AG04450 (cell line): Measurements from ENCODE around the gene RIT1. TPM values are rescaled to one million over a fixed set of nuclear protein-coding genes. Genes with fewer than 3 reads are reported as not detected.

Experiments
- CTCF ChIA-PET: fragments of 300-600, 350-600 bp; formaldehyde crosslinking; extraction: SDS; loops from one replicate; lab custom pipeline; 2022; ENCODE audit warnings: antibody characterized with exemption, inconsistent platforms; lab: Charles Lee
- POLR2A ChIA-PET: fragments of 350-600 bp; formaldehyde crosslinking; extraction: SDS; loops from one replicate; lab custom pipeline; 2021; ENCODE audit warnings: antibody characterized with exemption, inconsistent platforms; lab: Yijun Ruan, JAX
- DNase-seq: peaks from one replicate; pipeline ENCODE4 v3.0.0-alpha.2; 2011; ENCODE audit warnings: low read depth, low spot score
- H3K27ac ChIP-seq: one replicate; pipeline ENCODE4 v1.5.1; 2012; ENCODE audit warnings: low read depth, low read length, control low read depth
- H3K27me3 ChIP-seq: one replicate; pipeline ENCODE4 v1.6.0; 2012; ENCODE audit warnings: low read length; ENCODE audit not compliant: control insufficient read depth, insufficient read depth
- H3K4me3 ChIP-seq: 2 replicates; pipeline ENCODE4 v1.5.1; 2011; ENCODE audit warnings: mild to moderate bottlenecking, low read depth, low read length, control low read depth
- H3K9me3 ChIP-seq: 2 replicates; pipeline ENCODE4 v1.5.1; 2012; ENCODE audit warnings: low read length; ENCODE audit not compliant: control insufficient read depth, insufficient read depth
- CTCF ChIP-seq: IDR thresholded peaks from 2 replicates; pipeline ENCODE4 v1.5.1; 2011; ENCODE audit warnings: low read depth, low read length, control low read depth, inconsistent platforms
- polyA plus RNA-seq: library from polyadenylated mRNA; depleted of rRNA; stranded (reverse); fragments of >200 nt; gene quantifications from 2 replicates; pipeline ENCODE4 v1.2.3, GENCODE V29; 2011

The RIT1 gene
- polyA plus RNA-seq, 1 experiment = 65.2 TPM

- no peak for TF ChIP-seq CTCF
- DNase-seq = no peak
- no peak overlapping the region for H3K27ac ChIP-seq
- no peak overlapping the region for H3K4me3 ChIP-seq
- CTCF ChIA-PET = interaction anchor here (0.5 to 0.7 kb wide), 2 partner anchors 8 to 37 kb away, joined by 4 read pairs; no protein-coding TSS in a partner anchor
- POLR2A ChIA-PET = no interaction called here
- no peaks in the 10 kb centered on the region for H3K27me3 ChIP-seq
- H3K9me3 ChIP-seq = no peaks in the 10 kb centered on the region; the same call in 1 of the 2 replicates
Observed at GRCh38 chr1:155952505-155952890, 41.3 kb upstream of the RIT1 start.

GRCh38 chr1:155951753-155952504 lies 40.8 kb upstream of the RIT1 start:
- POLR2A ChIA-PET = interaction anchor here (0.6 kb wide), 1 partner anchor 40 kb away, joined by 3 read pairs; no protein-coding TSS in a partner anchor
- CTCF ChIA-PET = interaction anchor here (0.5 to 1.4 kb wide), 2 partner anchors 9 to 38 kb away, joined by 3 to 4 read pairs; no protein-coding TSS in a partner anchor
- DNase-seq = no peak
- no peak for TF ChIP-seq CTCF
- peak overlapping the region; percentile 52 for H3K27ac ChIP-seq
- no peaks in the 10 kb centered on the region for H3K27me3 ChIP-seq
- H3K9me3 ChIP-seq = no peaks in the 10 kb centered on the region; the same call in 1 of the 2 replicates
- H3K4me3 ChIP-seq = no peak overlapping the region

GRCh38 chr1:155950829-155951228 lies 39.7 kb upstream of the RIT1 start:
- Histone ChIP-seq H3K9me3 (no peaks in the 10 kb centered on the region; the same call in 1 of the 2 replicates), H3K4me3 (no peak overlapping the region), H3K27me3 (no peaks in the 10 kb centered on the region), H3K27ac (no peak overlapping the region)
- no peak for DNase-seq
- CTCF ChIA-PET = interaction anchor here (1.4 kb wide), 1 partner anchor 39 kb away, joined by 3 read pairs; no protein-coding TSS in a partner anchor
- POLR2A ChIA-PET = no interaction called here
- TF ChIP-seq CTCF = no peak

- H3K27ac ChIP-seq = no peak overlapping the region
- H3K4me3 ChIP-seq = no peak overlapping the region
- POLR2A ChIA-PET = no interaction called here
- CTCF ChIA-PET = no interaction called here
- TF ChIP-seq CTCF = no peak
- DNase-seq = no peak
- H3K9me3 ChIP-seq = no peaks in the 10 kb centered on the region; the same call in 1 of the 2 replicates
- no peaks in the 10 kb centered on the region for H3K27me3 ChIP-seq
Observed at GRCh38 chr1:155947741-155948140, 36.6 kb upstream of the RIT1 start.

GRCh38 chr1:155947292-155947691 lies 36.1 kb upstream of the RIT1 start:
- H3K27me3 ChIP-seq = no peaks in the 10 kb centered on the region
- DNase-seq = no peak
- no peak for TF ChIP-seq CTCF
- ChIA-PET CTCF (no interaction called here), POLR2A (no interaction called here)
- H3K9me3 ChIP-seq = no peaks in the 10 kb centered on the region; the same call in 1 of the 2 replicates
- H3K4me3 ChIP-seq = no peak overlapping the region
- no peak overlapping the region for H3K27ac ChIP-seq
